ENCODE measurements around the gene HIGD2A.
"Not testable (repeated sequence)": the region's sequence is repeated elsewhere in the genome, so short reads cannot be mapped to it uniquely, and the experiment has no call there.

HIGD2A gene

DNA sequence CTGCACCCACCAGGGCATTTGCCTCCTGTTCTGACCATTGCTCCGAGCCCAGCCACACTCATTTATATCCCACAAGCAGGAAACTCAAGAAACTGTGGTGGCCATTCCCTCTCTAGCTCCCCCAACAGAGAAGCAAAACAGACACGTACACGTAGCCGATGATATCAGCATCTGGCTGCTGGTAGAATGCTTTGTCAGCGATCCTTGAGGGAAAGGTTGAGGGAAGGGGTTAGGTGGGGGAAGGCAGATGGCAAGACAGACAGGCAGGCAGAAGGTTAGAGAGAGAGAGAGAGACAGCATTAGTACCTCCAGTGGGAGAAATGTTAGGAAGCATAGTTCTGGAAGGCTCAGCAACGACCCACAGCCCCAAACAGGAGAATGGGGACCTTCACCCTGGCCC is 7.8 kb downstream of the HIGD2A start:
- no peak for DNase-seq

- DNase-seq, result no peak
These were observed 9.3 kb downstream of the HIGD2A start for GRCh38 chr5:176397736-176398420.

DNA sequence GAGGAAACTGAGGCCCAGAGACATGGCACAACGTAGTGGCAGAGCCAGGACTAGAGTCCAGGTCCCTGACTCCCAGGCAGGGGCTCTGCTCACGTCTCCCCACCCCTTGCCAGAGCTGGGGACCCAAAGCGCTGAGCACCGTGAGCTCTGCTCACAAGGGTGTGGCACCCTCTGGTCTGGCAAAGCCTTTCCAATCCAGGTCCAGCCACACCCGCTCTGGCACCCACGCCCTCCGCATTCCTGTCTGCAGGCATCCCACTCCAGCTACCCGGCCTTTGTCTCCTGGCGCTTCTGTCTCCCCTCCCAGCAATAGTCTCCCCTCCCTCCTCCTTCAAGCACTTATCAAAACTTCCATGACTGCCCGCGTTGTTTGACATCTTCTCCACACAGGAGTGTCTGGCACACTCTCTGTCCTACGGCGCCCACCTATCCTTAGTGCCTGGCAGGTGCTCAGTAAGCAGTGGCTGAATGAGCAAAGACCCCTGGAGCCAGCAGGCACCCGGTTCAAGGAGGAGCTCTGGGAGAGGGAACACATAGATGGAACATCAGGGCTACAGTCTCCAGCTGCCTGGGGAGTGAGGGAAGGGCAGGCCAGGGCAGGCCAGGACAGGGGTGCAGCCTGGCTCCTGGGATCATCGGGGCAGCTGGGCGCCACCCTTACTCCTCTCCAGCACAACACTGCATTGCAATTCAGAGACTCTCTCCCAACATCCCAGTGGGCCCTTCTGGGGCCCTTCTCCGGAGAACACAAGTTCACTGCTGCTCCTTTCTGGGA is 12.0 kb downstream of the HIGD2A start:
- no peak for DNase-seq

GRCh38 chr5:176401281-176402205 is 13.0 kb downstream of the HIGD2A start:
- no peak for DNase-seq

GRCh38 chr5:176405656-176406435 is 17.3 kb downstream of the HIGD2A start:
- DNase-seq, result no peak

DNA sequence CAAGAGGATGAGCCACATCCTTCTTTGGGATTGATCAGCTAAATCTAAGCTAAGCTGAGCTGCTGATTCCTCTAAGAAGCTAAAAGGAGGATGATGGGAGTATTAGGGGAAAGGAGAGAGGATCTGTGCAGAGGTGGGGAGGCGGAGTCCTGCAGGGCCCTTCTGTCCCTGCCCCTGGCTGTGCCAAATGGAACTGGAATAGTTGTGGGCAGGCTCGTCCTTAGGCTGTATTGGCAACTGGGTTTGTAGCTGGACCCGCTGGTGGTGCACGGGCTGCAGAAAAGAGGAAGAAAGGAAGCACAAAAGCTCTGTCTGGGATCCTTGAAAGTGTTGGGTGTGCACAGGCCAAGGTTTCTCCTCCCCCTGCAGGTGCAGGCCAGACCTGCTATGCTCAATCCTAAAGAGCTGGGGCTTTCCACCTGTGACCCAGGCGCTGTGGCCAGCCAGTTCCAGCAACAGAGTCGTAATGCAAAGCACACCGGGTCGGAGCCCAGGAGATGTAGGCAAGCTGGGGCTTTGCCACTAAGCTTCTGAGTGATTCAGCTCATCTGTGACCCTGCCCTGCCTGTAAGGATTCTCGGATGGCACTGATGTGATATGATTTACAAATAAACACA is 18.0 kb downstream of the HIGD2A start:
- no peak for DNase-seq

- no peak for DNase-seq
These were observed 19.1 kb downstream of the HIGD2A start for GRCh38 chr5:176407456-176408251.

DNA sequence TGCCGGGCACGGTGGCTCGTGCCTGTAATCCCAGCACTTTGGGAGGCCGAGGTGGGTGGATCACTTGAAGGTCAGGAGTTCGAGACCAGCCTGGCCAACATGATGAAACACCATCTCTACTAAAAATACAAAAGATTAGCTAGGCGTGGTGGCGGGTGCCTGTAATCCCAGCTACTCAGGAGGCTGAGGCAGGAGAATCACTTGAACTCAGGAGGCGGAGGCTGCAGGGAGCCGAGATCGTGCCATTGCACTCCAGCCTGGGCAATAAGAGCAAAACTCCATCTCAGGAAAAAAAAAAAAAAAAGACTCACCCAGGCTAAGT is 19.7 kb downstream of the HIGD2A start:
- not testable (repeated sequence) for DNase-seq

- DNase-seq, result no peak
These were observed 20.0 kb downstream of the HIGD2A start for GRCh38 chr5:176408590-176408989.

GRCh38 chr5:176409765-176410164 is 21.2 kb downstream of the HIGD2A start:
- no peak for DNase-seq

GRCh38 chr5:176410486-176411180 is 22.1 kb downstream of the HIGD2A start:
- DNase-seq, result no peak

GRCh38 chr5:176412517-176413254 is 24.1 kb downstream of the HIGD2A start:
- no peak for DNase-seq

DNA sequence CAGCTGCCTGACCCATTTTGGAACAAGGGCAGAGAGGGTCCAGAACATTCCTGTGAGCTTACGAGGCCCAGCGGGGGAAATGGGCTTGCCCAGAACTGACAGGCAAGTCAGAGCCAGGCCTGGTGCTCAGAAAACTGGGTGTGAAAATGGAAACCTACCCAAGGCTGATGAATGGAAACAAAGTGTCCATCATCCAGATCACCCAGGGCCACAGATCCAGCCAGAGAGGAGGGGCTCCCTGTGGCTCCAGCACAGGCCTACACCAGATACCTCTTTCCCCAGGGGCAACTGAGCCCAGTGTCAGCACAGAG is 24.7 kb downstream of the HIGD2A start:
- DNase-seq, result no peak

- no peak for DNase-seq
These were observed 25.2 kb downstream of the HIGD2A start for GRCh38 chr5:176413709-176414191.

DNA sequence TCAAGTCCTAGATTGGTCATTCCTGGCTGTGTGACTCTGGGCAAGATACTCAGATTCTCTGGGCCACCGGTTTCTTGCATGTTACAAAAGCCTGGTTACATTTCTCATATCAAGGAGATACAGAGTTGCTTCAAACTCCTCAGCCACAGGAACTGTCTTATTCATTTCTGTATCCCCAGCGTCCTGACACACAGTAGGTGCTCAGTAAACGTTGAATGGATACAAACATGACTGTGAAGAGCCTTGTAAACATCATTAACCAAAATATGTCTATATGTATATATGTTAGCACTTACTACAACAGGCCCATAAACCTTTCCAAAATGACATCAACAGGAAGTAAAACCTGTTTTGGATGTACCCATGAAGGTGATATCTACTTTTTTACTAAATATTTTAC is 26.2 kb downstream of the HIGD2A start:
- DNase-seq, result peak in 1 of 5 experiments; percentile 22

- no peak for DNase-seq
These were observed 26.8 kb downstream of the HIGD2A start for GRCh38 chr5:176415240-176415951.

- peak; percentile 80 to 91 (median 89) for DNase-seq
These were observed 27.7 kb downstream of the HIGD2A start, which contains the start of gene CLTB for GRCh38 chr5:176415952-176416924. TSS of gene CLTB (minus strand) at chr5:176416539. CDS start at chr5:176416363, 176 bp downstream.

DNA sequence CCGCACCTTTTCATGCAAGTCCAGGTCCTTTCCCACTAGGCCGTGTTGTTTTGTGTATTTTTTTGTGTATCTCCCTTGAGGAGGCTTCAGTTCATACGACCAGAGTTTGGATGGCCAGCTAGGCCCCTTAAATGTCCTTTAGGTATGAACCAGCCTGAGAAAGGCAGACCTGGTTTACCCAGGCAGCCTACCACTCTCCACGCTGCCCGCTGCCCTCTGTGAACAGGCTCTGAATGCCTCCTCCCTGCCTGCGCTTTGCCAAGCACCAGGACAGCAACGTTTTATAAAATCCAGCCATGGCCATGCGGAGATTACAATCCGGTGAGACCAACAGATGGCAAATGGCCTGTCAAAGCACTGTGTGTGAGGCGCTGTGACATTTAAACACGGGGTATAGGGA is 28.4 kb downstream of the HIGD2A start:
- no peak for DNase-seq
